Measurements from ENCODE around the gene SMAD6. TPM values are rescaled to one million over a fixed set of nuclear protein-coding genes. Genes with fewer than 3 reads are reported as not detected.

The SMAD6 gene
- total and polyA plus RNA-seq, 2 experiments from 2014 or later = 1.6 to 15.7 TPM

DNA sequence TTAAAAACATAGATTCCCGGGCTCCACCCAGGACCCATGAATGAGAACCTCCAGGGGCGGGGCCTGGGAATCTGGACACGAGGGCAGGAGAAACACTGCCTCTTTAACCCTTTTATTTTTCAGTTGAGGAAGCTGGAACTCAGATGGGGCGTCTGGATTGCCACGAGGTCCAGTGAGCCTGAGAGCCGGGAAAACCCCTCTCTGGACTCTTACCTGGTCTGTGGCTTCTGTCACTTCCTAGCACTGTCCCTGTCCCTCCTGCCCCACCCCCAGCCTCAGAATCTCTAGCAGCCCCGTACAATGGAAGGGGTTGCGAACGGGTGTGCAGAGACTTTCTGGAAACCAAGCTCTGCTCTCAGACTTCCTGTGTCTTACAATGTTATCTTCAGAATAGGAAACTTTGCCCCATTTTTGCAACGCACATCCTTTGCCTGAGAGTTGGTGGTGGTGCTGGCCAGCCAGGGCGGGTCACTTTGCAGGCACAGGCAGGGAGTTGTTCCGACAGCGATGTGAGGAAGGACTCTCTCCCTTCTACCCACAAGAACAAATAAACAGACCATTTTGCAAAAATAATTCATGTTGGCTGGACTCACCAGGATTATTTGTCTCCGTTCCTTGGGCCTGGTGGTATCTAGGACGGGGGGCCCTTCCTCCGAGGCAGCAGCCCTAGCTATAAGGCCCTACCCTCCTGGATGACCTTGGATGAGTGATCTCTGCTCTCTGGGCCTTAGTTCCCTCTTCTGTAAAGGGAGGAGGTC lies 59.1 kb downstream of the SMAD6 start (continued):
- TF ChIP-seq, protein P1, sequence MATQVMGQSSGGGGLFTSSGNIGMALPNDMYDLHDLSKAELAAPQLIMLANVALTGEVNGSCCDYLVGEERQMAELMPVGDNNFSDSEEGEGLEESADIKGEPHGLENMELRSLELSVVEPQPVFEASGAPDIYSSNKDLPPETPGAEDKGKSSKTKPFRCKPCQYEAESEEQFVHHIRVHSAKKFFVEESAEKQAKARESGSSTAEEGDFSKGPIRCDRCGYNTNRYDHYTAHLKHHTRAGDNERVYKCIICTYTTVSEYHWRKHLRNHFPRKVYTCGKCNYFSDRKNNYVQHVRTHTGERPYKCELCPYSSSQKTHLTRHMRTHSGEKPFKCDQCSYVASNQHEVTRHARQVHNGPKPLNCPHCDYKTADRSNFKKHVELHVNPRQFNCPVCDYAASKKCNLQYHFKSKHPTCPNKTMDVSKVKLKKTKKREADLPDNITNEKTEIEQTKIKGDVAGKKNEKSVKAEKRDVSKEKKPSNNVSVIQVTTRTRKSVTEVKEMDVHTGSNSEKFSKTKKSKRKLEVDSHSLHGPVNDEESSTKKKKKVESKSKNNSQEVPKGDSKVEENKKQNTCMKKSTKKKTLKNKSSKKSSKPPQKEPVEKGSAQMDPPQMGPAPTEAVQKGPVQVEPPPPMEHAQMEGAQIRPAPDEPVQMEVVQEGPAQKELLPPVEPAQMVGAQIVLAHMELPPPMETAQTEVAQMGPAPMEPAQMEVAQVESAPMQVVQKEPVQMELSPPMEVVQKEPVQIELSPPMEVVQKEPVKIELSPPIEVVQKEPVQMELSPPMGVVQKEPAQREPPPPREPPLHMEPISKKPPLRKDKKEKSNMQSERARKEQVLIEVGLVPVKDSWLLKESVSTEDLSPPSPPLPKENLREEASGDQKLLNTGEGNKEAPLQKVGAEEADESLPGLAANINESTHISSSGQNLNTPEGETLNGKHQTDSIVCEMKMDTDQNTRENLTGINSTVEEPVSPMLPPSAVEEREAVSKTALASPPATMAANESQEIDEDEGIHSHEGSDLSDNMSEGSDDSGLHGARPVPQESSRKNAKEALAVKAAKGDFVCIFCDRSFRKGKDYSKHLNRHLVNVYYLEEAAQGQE (IDR thresholded peaks at IDR 0.05; ENCODE audit: unreplicated experiment) = no peak
- TF ChIP-seq CREB1 (CRISPR knock-in tag; IDR thresholded peaks at IDR 0.05; ENCODE audit: low read depth) (no peak), EZH2 (IDR thresholded peaks at IDR 0.05; ENCODE audit: low read depth, unreplicated experiment) (no peak), JUNB (IDR thresholded peaks at IDR 0.05; ENCODE audit: unreplicated experiment) (no peak)

DNA sequence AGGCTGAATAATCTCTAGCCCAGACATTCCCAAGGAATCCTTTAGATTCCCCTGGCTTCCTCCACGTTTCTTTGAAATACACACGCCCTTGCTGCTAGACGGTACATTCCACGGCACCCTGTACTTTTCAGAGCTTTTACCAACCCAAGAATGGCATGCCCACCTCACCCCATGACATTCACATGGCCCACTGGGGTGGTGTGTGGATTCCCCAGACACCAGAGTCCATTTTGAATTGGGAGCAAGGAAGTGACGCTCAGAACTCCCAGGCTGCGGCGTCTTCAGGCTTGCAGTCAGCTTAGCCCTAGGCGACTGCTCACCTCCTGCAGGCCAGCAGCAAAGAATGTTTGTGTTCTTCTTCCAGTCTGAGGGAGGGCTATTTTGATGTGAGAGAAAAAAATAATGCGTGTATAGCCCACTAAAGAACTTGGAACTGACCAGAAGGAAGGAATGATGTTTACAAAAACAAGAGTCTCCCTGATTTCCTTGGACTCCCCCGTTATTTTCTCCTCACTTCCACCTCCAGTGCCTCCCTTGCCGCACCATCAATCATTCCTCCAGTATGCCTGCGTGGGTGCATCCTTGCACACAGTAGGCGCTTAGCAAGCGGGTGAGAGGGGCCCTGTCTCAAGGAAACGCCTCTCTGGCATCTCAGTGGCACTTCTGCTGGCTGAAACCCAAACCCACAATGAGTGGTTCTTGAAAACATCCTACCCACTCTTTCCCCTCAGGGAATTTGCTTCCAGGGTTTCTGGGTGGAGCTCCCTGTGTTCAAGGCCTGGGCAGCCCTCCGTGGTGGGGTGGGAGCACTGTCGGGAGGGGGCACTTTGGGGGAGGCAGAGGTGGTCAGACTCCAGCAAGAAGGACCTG lies 59.9 kb downstream of the SMAD6 start:
- Histone ChIP-seq H3K9me2 (ENCODE audit: insufficient read depth) (no peaks in the 10 kb centered on the region), H4K20me1 (replicated peaks; ENCODE audit: insufficient read depth) (no peaks in the 10 kb centered on the region; the same call in none of the 2 replicates), H3K79me2 (replicated peaks; ENCODE audit: insufficient read depth) (no peaks in the 10 kb centered on the region), H3F3A (replicated peaks; ENCODE audit: low read depth) (no peaks in the 10 kb centered on the region), H3K4me2 (no peak overlapping the region), H3K4me1 (ENCODE audit: insufficient read depth) (peaks cover 13% of the 10 kb centered on the region; the same call in 1 of the 2 replicates), H3K4me3 (no peak overlapping the region), H3K36me3 (ENCODE audit: insufficient read depth) (no peaks in the 10 kb centered on the region), H3K27ac (ENCODE audit: low read depth) (0 out of 2 replicates have a peak overlapping the region, but pooled peaks have one; percentile 9), H2AFZ (no peak overlapping the region), H3K27me3 (ENCODE audit: insufficient read depth) (no peaks in the 10 kb centered on the region)
- no peak overlapping the region for H3K4me3 Mint-ChIP-seq
- H3K27ac Mint-ChIP-seq = no peak overlapping the region
- no peaks in the 10 kb centered on the region for H3K36me3 Mint-ChIP-seq (ENCODE audit: low read depth)
- DNase-seq (ENCODE audit: low spot score) (no peak), ATAC-seq (no peak)
- H3K27me3 Mint-ChIP-seq (ENCODE audit: insufficient read depth, low read depth, poor library complexity) = peaks cover 7% of the 10 kb centered on the region
- no peaks in the 10 kb centered on the region for H3K9me3 Mint-ChIP-seq
- peaks cover 20% of the 10 kb centered on the region for H3K4me1 Mint-ChIP-seq
- TF ChIP-seq, protein P2, sequence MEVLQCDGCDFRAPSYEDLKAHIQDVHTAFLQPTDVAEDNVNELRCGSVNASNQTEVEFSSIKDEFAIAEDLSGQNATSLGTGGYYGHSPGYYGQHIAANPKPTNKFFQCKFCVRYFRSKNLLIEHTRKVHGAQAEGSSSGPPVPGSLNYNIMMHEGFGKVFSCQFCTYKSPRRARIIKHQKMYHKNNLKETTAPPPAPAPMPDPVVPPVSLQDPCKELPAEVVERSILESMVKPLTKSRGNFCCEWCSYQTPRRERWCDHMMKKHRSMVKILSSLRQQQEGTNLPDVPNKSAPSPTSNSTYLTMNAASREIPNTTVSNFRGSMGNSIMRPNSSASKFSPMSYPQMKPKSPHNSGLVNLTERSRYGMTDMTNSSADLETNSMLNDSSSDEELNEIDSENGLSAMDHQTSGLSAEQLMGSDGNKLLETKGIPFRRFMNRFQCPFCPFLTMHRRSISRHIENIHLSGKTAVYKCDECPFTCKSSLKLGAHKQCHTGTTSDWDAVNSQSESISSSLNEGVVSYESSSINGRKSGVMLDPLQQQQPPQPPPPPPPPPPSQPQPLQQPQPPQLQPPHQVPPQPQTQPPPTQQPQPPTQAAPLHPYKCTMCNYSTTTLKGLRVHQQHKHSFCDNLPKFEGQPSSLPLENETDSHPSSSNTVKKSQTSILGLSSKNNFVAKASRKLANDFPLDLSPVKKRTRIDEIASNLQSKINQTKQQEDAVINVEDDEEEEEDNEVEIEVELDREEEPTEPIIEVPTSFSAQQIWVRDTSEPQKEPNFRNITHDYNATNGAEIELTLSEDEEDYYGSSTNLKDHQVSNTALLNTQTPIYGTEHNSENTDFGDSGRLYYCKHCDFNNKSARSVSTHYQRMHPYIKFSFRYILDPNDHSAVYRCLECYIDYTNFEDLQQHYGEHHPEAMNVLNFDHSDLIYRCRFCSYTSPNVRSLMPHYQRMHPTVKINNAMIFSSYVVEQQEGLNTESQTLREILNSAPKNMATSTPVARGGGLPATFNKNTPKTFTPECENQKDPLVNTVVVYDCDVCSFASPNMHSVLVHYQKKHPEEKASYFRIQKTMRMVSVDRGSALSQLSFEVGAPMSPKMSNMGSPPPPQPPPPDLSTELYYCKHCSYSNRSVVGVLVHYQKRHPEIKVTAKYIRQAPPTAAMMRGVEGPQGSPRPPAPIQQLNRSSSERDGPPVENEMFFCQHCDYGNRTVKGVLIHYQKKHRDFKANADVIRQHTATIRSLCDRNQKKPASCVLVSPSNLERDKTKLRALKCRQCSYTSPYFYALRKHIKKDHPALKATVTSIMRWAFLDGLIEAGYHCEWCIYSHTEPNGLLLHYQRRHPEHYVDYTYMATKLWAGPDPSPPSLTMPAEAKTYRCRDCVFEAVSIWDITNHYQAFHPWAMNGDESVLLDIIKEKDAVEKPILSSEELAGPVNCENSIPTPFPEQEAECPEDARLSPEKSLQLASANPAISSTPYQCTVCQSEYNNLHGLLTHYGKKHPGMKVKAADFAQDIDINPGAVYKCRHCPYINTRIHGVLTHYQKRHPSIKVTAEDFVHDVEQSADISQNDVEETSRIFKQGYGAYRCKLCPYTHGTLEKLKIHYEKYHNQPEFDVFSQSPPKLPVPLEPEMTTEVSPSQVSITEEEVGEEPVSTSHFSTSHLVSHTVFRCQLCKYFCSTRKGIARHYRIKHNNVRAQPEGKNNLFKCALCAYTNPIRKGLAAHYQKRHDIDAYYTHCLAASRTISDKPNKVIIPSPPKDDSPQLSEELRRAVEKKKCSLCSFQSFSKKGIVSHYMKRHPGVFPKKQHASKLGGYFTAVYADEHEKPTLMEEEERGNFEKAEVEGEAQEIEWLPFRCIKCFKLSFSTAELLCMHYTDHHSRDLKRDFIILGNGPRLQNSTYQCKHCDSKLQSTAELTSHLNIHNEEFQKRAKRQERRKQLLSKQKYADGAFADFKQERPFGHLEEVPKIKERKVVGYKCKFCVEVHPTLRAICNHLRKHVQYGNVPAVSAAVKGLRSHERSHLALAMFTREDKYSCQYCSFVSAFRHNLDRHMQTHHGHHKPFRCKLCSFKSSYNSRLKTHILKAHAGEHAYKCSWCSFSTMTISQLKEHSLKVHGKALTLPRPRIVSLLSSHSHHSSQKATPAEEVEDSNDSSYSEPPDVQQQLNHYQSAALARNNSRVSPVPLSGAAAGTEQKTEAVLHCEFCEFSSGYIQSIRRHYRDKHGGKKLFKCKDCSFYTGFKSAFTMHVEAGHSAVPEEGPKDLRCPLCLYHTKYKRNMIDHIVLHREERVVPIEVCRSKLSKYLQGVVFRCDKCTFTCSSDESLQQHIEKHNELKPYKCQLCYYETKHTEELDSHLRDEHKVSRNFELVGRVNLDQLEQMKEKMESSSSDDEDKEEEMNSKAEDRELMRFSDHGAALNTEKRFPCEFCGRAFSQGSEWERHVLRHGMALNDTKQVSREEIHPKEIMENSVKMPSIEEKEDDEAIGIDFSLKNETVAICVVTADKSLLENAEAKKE (CRISPR knock-in tag; IDR thresholded peaks at IDR 0.05) = no peak
- TF ChIP-seq EZH2 (IDR thresholded peaks at IDR 0.05; ENCODE audit: low read depth, unreplicated experiment) (no peak), ZNF114 (CRISPR knock-in tag; IDR thresholded peaks at IDR 0.05) (no peak), CREB1 (CRISPR knock-in tag; IDR thresholded peaks at IDR 0.05; ENCODE audit: low read depth) (no peak), POLR2AphosphoS5 (IDR thresholded peaks at IDR 0.05; ENCODE audit: low read depth) (no peak), ZNF331 (CRISPR knock-in tag; IDR thresholded peaks at IDR 0.05; ENCODE audit: low read depth) (no peak)
- TF ChIP-seq, protein P1 (IDR thresholded peaks at IDR 0.05; ENCODE audit: unreplicated experiment) = no peak
